Endothelial cell of umbilical vein (primary cell): ENCODE results near the gene TBC1D17. TPM values are rescaled to one million over a fixed set of nuclear protein-coding genes. Genes with fewer than 3 reads are reported as not detected.

ENCODE experiments used
- BruUV-seq: library from RNA; stranded (reverse); fragments of 400-500 nt; replicated peaks from 2 replicates; lab custom pipeline; 2021; lab: Mats Ljungman, UMichigan
- CTCF ChIA-PET: fragments of 300-600, 350-600 bp; sonication (Branson Sonifier 250); formaldehyde crosslinking; loops from one replicate; lab custom pipeline; 2021; ENCODE audit warnings: antibody characterized with exemption, inconsistent platforms; lab: Charles Lee
- POLR2A ChIA-PET: fragments of 300-600, 350-600 bp; sonication (Branson Sonifier 250); formaldehyde crosslinking; loops from one replicate; lab custom pipeline; 2021; ENCODE audit warnings: antibody characterized with exemption, inconsistent platforms; lab: Charles Lee
- DNase-seq: peaks from one replicate; pipeline ENCODE4 v3.0.0-alpha.2; 2011; ENCODE audit warnings: low read depth, low spot score
- FAIRE-seq: peaks from 2 replicates; lab custom pipeline; 2011; peaks lifted over from hg19 to GRCh38; lab: Jason Lieb, UNC
- H2AFZ ChIP-seq: 2 replicates; pipeline ENCODE4 v1.6.0; 2012; ENCODE audit warnings: low read depth, low read length, control low read depth, inconsistent platforms
- H3K27ac ChIP-seq: 2 replicates; pipeline ENCODE4 v1.5.1; 2011; ENCODE audit warnings: low read depth, mild to moderate bottlenecking, control low read depth, low read length, moderate library complexity; ENCODE audit not compliant: insufficient read depth
- H3K27me3 ChIP-seq, 2 experiments: 2 replicates each; pipeline versions ENCODE4 v1.6.0 to v1.6.1; 2011; ENCODE audit warnings: low read length in 2 of 2, mixed read lengths in 1 of 2; ENCODE audit not compliant: control insufficient read depth in 2 of 2, insufficient read depth in 2 of 2
- H3K36me3 ChIP-seq, 2 experiments: 2 replicates in 1 of 2; 3 replicates in 1 of 2; pipeline ENCODE4 v1.5.1; 2011; ENCODE audit warnings: low read length in 2 of 2, mild to moderate bottlenecking in 1 of 2, moderate library complexity in 1 of 2; ENCODE audit not compliant: control insufficient read depth in 2 of 2, insufficient read depth in 2 of 2; ENCODE audit errors: extremely low read depth in 1 of 2
- H3K4me1 ChIP-seq: 3 replicates; pipeline ENCODE4 v1.5.1; 2011; ENCODE audit warnings: mild to moderate bottlenecking, low read length; ENCODE audit not compliant: control insufficient read depth, insufficient read depth; ENCODE audit errors: extremely low read depth
- H3K4me2 ChIP-seq: 2 replicates; pipeline ENCODE4 v1.6.1; 2011; ENCODE audit warnings: low read length, control low read depth, mixed read lengths; ENCODE audit not compliant: insufficient read depth
- H3K4me3 ChIP-seq, 3 experiments: fragments of 200-600 bp in 1 of 3; sonication (generic), shearing (Covaris generic) in 1 of 3; replicated peaks in 1 of 3; 2 replicates each; pipeline ENCODE4 v1.5.1; 2011 to 2016; ENCODE audit warnings: control low read depth in 3 of 3, low read length in 3 of 3, mild to moderate bottlenecking in 2 of 3, inconsistent platforms in 1 of 3, low read depth in 1 of 3, moderate library complexity in 1 of 3; ENCODE audit not compliant: insufficient read depth in 1 of 3
- H3K79me2 ChIP-seq: 2 replicates; pipeline ENCODE4 v1.6.0; 2012; ENCODE audit warnings: low read length, inconsistent platforms; ENCODE audit not compliant: control insufficient read depth, insufficient read depth
- H3K9ac ChIP-seq: replicated peaks from 2 replicates; pipeline ENCODE3; 2011; ENCODE audit warnings: low read length, control low read depth; ENCODE audit not compliant: insufficient read depth; ENCODE audit errors: extremely low read depth
- H3K9me1 ChIP-seq: replicated peaks from 3 replicates; pipeline ENCODE4 v1.6.0; 2011; ENCODE audit warnings: mild to moderate bottlenecking, low read length; ENCODE audit not compliant: control insufficient read depth, insufficient read depth; ENCODE audit errors: extremely low read depth
- H3K9me3 ChIP-seq: replicated peaks from 2 replicates; pipeline ENCODE4 v1.5.1; 2012; ENCODE audit warnings: low read length, inconsistent platforms; ENCODE audit not compliant: control insufficient read depth, insufficient read depth
- H4K20me1 ChIP-seq: replicated peaks from 2 replicates; pipeline ENCODE3; 2011; ENCODE audit warnings: mild to moderate bottlenecking, low read length; ENCODE audit not compliant: control insufficient read depth, insufficient read depth; ENCODE audit errors: extremely low read depth
- EZH2 ChIP-seq: IDR thresholded peaks from 2 replicates; pipeline ENCODE4 v1.6.1; 2012; ENCODE audit warnings: borderline replicate concordance, low read depth, mild to moderate bottlenecking, moderate library complexity, low read length, inconsistent platforms; ENCODE audit not compliant: severe bottlenecking
- FOS ChIP-seq: IDR thresholded peaks from 2 replicates; pipeline ENCODE4 v1.6.1; 2011; ENCODE audit warnings: mild to moderate bottlenecking, low read length, moderate library complexity, borderline replicate concordance; ENCODE audit not compliant: insufficient read depth
- GATA2 ChIP-seq: IDR thresholded peaks from 2 replicates; pipeline ENCODE4 v1.7.0; 2011; ENCODE audit warnings: low read depth, mild to moderate bottlenecking, moderate library complexity, mixed read lengths, low read length; ENCODE audit not compliant: insufficient read length, insufficient read depth
- JUN ChIP-seq: IDR thresholded peaks from 2 replicates; pipeline ENCODE4 v1.6.1; 2011; ENCODE audit warnings: borderline replicate concordance, low read depth; ENCODE audit not compliant: insufficient read length, insufficient read depth
- MYC ChIP-seq: IDR thresholded peaks from one replicate; pipeline ENCODE4 v1.6.1; 2011; ENCODE audit warnings: mild to moderate bottlenecking, low read depth, low read length
- POLR2A ChIP-seq: IDR thresholded peaks from 2 replicates; pipeline ENCODE4 v1.6.1; 2012; ENCODE audit warnings: low read depth, mild to moderate bottlenecking, control low read depth, low read length
- POLR2AphosphoS5 ChIP-seq: IDR thresholded peaks from 2 replicates; pipeline ENCODE4 v1.6.1; 2012; ENCODE audit warnings: low read depth, mild to moderate bottlenecking, control low read depth, low read length, moderate library complexity; ENCODE audit not compliant: insufficient read depth
- dilution Hi-C: fragments of 300-500 bp; cut with MboI; formaldehyde crosslinking; loops from one replicate; pipeline ENCODE4 v1.15.0; 2019; ENCODE audit warnings: low sequenced_read_pairs; ENCODE audit not compliant: extremely low pct_ligation_motif_present
- intact Hi-C: fragments of 100-400 bp; cut with micrococcal nuclease; formaldehyde crosslinking; loops from one replicate; pipeline ENCODE4 v1.10.0; 2022
- polyA plus RNA-seq, 4 experiments: library from polyadenylated mRNA; depleted of rRNA in 3 of 4; stranded (reverse) in 3 of 4; unstranded in 1 of 4; fragments of >200 nt; gene quantifications; 2 replicates each; pipeline versions ENCODE4 v1.2.1 to v1.2.3, GENCODE V29; 2011 to 2012; ENCODE audit warnings: missing spikeins in 1 of 4
- total RNA-seq: library from RNA; stranded (reverse); gene quantifications from 2 replicates; pipeline ENCODE4 v1.2.3, GENCODE V29; 2021
- TF ChIP-seq, protein P1 (sequence below): IDR thresholded peaks from 2 replicates; pipeline ENCODE4 v1.6.1; 2011; ENCODE audit not compliant: insufficient read depth, insufficient read length
- TF ChIP-seq, protein P2 (sequence below), 2 donors: IDR thresholded peaks; 1 replicate in 1 of 2; 2 replicates in 1 of 2; pipeline ENCODE4 v1.5.1; 2011; ENCODE audit warnings: low read length in 2 of 2, mild to moderate bottlenecking in 2 of 2, moderate library complexity in 2 of 2, control low read depth in 1 of 2, inconsistent platforms in 1 of 2, low read depth in 1 of 2; ENCODE audit not compliant: insufficient read depth in 1 of 2; ENCODE audit errors: extremely low read depth in 1 of 2

Gene TBC1D17
- total and polyA plus RNA-seq, 2 donors (not counting 3 experiments of a cell fraction or from before 2014, with no cell fraction given), result 34.2 to 39.3 TPM

DNA sequence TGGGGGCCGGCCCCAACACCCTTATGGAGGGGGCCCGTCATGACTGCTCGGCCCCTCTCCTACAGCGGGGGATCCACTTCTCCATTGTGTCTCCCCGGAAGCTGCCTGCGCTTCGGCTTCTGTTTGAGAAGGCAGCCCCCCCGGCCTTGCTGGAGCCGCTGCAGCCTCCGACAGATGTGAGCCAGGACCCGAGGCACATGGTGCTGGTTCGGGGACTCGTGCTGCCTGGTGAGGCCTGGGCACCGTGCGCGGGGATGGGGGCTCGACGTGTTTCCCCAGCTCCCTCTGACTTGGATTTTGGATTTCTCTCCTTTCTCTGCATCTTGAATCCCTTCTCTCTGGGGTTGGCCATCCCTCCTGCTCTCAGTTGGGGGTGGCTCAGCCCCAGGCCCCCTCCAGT, 47.8 kb upstream of the TBC1D17 start:
- no peaks in the 10 kb centered on the region for H3K9me1 ChIP-seq
- H3K79me2 ChIP-seq, result no peaks in the 10 kb centered on the region
- no peak overlapping the region for H3K4me3 ChIP-seq
- dilution Hi-C loops, result no loop called here
- FAIRE-seq (no peak), DNase-seq (no peak)
- no peaks in the 10 kb centered on the region for H3K27me3 ChIP-seq
- BruUV-seq, result no TSS peak
- POLR2A ChIA-PET, result no interaction called here
- no peak overlapping the region for H3K27ac ChIP-seq
- H3K36me3 ChIP-seq, result peaks cover 11 to 51% of the 10 kb centered on the region in 2 experiments
- no peak overlapping the region for H3K9ac ChIP-seq
- CTCF ChIA-PET, result no interaction called here
- H3K4me2 ChIP-seq, result no peak overlapping the region
- peaks cover 8% of the 10 kb centered on the region for H3K4me1 ChIP-seq
- intact Hi-C loops, result no loop called here
- no peaks in the 10 kb centered on the region for H3K9me3 ChIP-seq
- no peak overlapping the region for H2AFZ ChIP-seq
- H4K20me1 ChIP-seq, result no peaks in the 10 kb centered on the region
- no peak for TF ChIP-seq POLR2AphosphoS5
- no peak for TF ChIP-seq GATA2
- no peak for TF ChIP-seq JUN
- TF ChIP-seq, protein P1, sequence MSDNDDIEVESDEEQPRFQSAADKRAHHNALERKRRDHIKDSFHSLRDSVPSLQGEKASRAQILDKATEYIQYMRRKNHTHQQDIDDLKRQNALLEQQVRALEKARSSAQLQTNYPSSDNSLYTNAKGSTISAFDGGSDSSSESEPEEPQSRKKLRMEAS, result no peak
- TF ChIP-seq, protein P2, sequence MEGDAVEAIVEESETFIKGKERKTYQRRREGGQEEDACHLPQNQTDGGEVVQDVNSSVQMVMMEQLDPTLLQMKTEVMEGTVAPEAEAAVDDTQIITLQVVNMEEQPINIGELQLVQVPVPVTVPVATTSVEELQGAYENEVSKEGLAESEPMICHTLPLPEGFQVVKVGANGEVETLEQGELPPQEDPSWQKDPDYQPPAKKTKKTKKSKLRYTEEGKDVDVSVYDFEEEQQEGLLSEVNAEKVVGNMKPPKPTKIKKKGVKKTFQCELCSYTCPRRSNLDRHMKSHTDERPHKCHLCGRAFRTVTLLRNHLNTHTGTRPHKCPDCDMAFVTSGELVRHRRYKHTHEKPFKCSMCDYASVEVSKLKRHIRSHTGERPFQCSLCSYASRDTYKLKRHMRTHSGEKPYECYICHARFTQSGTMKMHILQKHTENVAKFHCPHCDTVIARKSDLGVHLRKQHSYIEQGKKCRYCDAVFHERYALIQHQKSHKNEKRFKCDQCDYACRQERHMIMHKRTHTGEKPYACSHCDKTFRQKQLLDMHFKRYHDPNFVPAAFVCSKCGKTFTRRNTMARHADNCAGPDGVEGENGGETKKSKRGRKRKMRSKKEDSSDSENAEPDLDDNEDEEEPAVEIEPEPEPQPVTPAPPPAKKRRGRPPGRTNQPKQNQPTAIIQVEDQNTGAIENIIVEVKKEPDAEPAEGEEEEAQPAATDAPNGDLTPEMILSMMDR (IDR thresholded peaks at IDR 0.05; ENCODE audit: extremely low read depth in 1 of 2, insufficient read depth in 1 of 2, low read depth in 1 of 2, low read length in 2 of 2), result no peak
- no peak for TF ChIP-seq FOS
- TF ChIP-seq MYC, result no peak
- TF ChIP-seq EZH2, result no peak
- no peak for TF ChIP-seq POLR2A
